Heart left ventricle (tissue), 13 donors: Measurements from ENCODE around the gene MANBA.

Experiments used
- POLR2A ChIP-seq, 2 donors: fragments of 450-650 bp; IDR thresholded peaks; one replicate each; pipeline ENCODE4 v1.6.1; 2017; ENCODE audit warnings: antibody characterized with exemption in 2 of 2, mild to moderate bottlenecking in 2 of 2, moderate library complexity in 2 of 2
- TF ChIP-seq, protein P1 (sequence below), 12 donors: fragments of 200-600 bp; sonication (generic) in 4 of 12; IDR thresholded peaks; one replicate each; pipeline versions ENCODE4 v1.5.0 to v1.8.0; 2018 to 2022; ENCODE audit warnings: antibody characterized with exemption in 12 of 12, mild to moderate bottlenecking in 5 of 12
- donor health status: ischemic (EF 13 %, LVEDD 7.1; RV severe dilation, severe dysfunction).
- donor health status: DM: no; HTN: yes; CAD: no.
- donor health status: DM: no; HTN: no; CAD: no.
- donor health status: ischemic (EF 25% LVEDD 6.9; RV normal size, moderate dysfunction).
- donor health status: ischemic (EF 25% LVEDD 5.7; RV mildly dilated, moderate dysfunction).
- donor health status: ischemic (EF 35%, LVEDD 5.7; RV mildly dilated, moderate dysfunction).
- donor health status: nonischemic (EF 11% LVEDD 7.7; RV severe dilation, severe dysfunction).
- donor health status: DM: yes; HTN: yes; CAD: no.
- donor health status: PGD.
- donor health status: ischemic (EF 29% LVEDD 5.4; RV normal size, mild dysfunction).
- donor health status: nonischemic (EF 23%, LVEDD 6.1; RV moderate dilation, normal function).

DNA sequence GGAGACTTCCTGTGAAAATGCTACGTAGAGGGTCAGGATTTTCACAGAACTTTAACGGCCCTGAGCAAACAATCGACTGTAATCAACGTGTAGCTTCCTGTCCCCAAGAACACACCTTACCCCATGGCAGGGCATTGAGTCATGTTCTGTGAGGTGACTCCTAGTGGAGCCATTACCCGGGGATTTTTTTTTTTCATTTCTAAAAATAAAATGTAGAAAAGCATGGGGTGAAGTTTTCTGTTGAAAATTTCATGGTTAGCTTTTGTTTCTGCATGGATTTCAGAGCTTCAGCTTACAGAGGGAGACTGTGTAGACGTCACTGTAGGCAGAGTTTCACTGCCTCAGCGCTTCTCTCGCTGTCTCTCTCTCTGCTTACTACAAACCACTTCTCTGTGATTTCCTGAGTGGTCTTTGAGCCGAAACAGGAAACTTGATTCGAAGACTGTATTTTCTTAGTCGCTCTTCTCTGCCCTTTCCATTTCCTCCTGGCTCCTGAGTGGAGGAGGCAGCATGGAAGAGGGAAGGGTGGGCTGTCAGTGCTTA is 147.9 kb downstream of the MANBA start:
- no peak for TF ChIP-seq POLR2A (IDR thresholded peaks at IDR 0.05)
- TF ChIP-seq, protein P1, sequence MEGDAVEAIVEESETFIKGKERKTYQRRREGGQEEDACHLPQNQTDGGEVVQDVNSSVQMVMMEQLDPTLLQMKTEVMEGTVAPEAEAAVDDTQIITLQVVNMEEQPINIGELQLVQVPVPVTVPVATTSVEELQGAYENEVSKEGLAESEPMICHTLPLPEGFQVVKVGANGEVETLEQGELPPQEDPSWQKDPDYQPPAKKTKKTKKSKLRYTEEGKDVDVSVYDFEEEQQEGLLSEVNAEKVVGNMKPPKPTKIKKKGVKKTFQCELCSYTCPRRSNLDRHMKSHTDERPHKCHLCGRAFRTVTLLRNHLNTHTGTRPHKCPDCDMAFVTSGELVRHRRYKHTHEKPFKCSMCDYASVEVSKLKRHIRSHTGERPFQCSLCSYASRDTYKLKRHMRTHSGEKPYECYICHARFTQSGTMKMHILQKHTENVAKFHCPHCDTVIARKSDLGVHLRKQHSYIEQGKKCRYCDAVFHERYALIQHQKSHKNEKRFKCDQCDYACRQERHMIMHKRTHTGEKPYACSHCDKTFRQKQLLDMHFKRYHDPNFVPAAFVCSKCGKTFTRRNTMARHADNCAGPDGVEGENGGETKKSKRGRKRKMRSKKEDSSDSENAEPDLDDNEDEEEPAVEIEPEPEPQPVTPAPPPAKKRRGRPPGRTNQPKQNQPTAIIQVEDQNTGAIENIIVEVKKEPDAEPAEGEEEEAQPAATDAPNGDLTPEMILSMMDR (IDR thresholded peaks at IDR 0.05), result no peak
